ENCODE data around the gene GNLY. TPM values are rescaled to one million over a fixed set of nuclear protein-coding genes. Genes with fewer than 3 reads are reported as not detected.
"Not testable (repeated sequence)": the region's sequence is repeated elsewhere in the genome, so short reads cannot be mapped to it uniquely, and the experiment has no call there.

GNLY gene
- total RNA-seq, 1 experiment from 2014 or later = not detected

GRCh38 chr2:85668009-85668856 lies 25.9 kb upstream of the GNLY start, which contains the start of gene SFTPB:
Gene SFTPB, minus strand, starts transcription at chr2:85668199. Its CDS starts 16 bp downstream, at chr2:85668183.
- Histone ChIP-seq H3K27ac (ENCODE audit: low read length) (no peak within 1 kb of the TSS), H3F3A (ENCODE audit: low read length, unreplicated experiment) (no peaks in the 10 kb centered on the region), H2AFZ (ENCODE audit: low read length) (no peak within 1 kb of the TSS), H3K9me2 (replicated peaks; ENCODE audit: low read length) (no peaks in the 10 kb centered on the region), H3K9ac (ENCODE audit: low read length) (no peak within 1 kb of the TSS), H3K4me3 (ENCODE audit: low read length) (no peak within 1 kb of the TSS), H3K79me2 (ENCODE audit: low read length) (no peaks in the 10 kb centered on the region), H3K36me3 (ENCODE audit: low read depth, low read length) (no peaks in the 10 kb centered on the region), H3K4me2 (ENCODE audit: low read length) (no peak within 1 kb of the TSS), H3K4me1 (ENCODE audit: insufficient read depth, low read length) (no peaks in the 10 kb centered on the region), H3K9me3 (ENCODE audit: low read length) (no peaks in the 10 kb centered on the region), H3K27me3 (ENCODE audit: low read length) (no peaks in the 10 kb centered on the region), H4K20me1 (ENCODE audit: low read length) (no peaks in the 10 kb centered on the region)
- ATAC-seq (no peak), DNase-seq (no peak)
- POLR2A ChIA-PET (ENCODE audit: unreplicated experiment) = no interaction called here
- intact Hi-C loops (cut with micrococcal nuclease) = no loop called here
- BruUV-seq (replicated peaks) = no TSS peak
- CTCF ChIA-PET = no interaction called here
- TF ChIP-seq EZH2phosphoT487 (IDR thresholded peaks at IDR 0.05; ENCODE audit: borderline replicate concordance, low read length) = no peak
- no peak for TF ChIP-seq EZH2 (IDR thresholded peaks at IDR 0.05; ENCODE audit: low read length, unreplicated experiment)
- TF ChIP-seq CTCF (conservative IDR thresholded peaks at IDR 0.05; ENCODE audit: low read depth, low read length) = no peak

GRCh38 chr2:85668857-85669142 lies 25.4 kb upstream of the GNLY start:
- no peaks in the 10 kb centered on the region for H3K36me3 ChIP-seq (ENCODE audit: low read depth, low read length)
- no peaks in the 10 kb centered on the region for H3K79me2 ChIP-seq (ENCODE audit: low read length)
- ATAC-seq (no peak), DNase-seq (no peak)
- no peaks in the 10 kb centered on the region for H4K20me1 ChIP-seq (ENCODE audit: low read length)
- no peaks in the 10 kb centered on the region for H3F3A ChIP-seq (ENCODE audit: low read length, unreplicated experiment)
- BruUV-seq (replicated peaks) = no TSS peak
- no peaks in the 10 kb centered on the region for H3K27me3 ChIP-seq (ENCODE audit: low read length)
- H3K4me2 ChIP-seq (ENCODE audit: low read length) = no peak overlapping the region
- no peak overlapping the region for H3K4me3 ChIP-seq (ENCODE audit: low read length)
- intact Hi-C loops (cut with micrococcal nuclease) = no loop called here
- no peaks in the 10 kb centered on the region for H3K9me3 ChIP-seq (ENCODE audit: low read length)
- H3K4me1 ChIP-seq (ENCODE audit: insufficient read depth, low read length) = no peaks in the 10 kb centered on the region
- H3K27ac ChIP-seq (ENCODE audit: low read length) = no peak overlapping the region
- H3K9me2 ChIP-seq (replicated peaks; ENCODE audit: low read length) = no peaks in the 10 kb centered on the region
- H2AFZ ChIP-seq (ENCODE audit: low read length) = no peak overlapping the region
- no peak overlapping the region for H3K9ac ChIP-seq (ENCODE audit: low read length)
- no peak for TF ChIP-seq CTCF (conservative IDR thresholded peaks at IDR 0.05; ENCODE audit: low read depth, low read length)
- TF ChIP-seq EZH2phosphoT487 (IDR thresholded peaks at IDR 0.05; ENCODE audit: borderline replicate concordance, low read length) = no peak
- no peak for TF ChIP-seq EZH2 (IDR thresholded peaks at IDR 0.05; ENCODE audit: low read length, unreplicated experiment)
- CTCF ChIA-PET = no interaction called here
- POLR2A ChIA-PET (ENCODE audit: unreplicated experiment) = no interaction called here

GRCh38 chr2:85669549-85669948 lies 24.6 kb upstream of the GNLY start:
- H3K27ac ChIP-seq (ENCODE audit: low read length) = no peak overlapping the region
- BruUV-seq (replicated peaks) = no TSS peak
- no peaks in the 10 kb centered on the region for H4K20me1 ChIP-seq (ENCODE audit: low read length)
- intact Hi-C loops (cut with micrococcal nuclease) = no loop called here
- no peak overlapping the region for H2AFZ ChIP-seq (ENCODE audit: low read length)
- H3K4me1 ChIP-seq (ENCODE audit: insufficient read depth, low read length) = no peaks in the 10 kb centered on the region
- CTCF ChIA-PET = no interaction called here
- H3K9ac ChIP-seq (ENCODE audit: low read length) = no peak overlapping the region
- POLR2A ChIA-PET (ENCODE audit: unreplicated experiment) = interaction anchor here (0.6 kb wide), 1 partner anchor 85 kb away, joined by 3 read pairs; no protein-coding TSS in a partner anchor
- DNase-seq = no peak
- H3K9me3 ChIP-seq (ENCODE audit: low read length) = no peaks in the 10 kb centered on the region
- H3K27me3 ChIP-seq (ENCODE audit: low read length) = no peaks in the 10 kb centered on the region
- no peak overlapping the region for H3K4me3 ChIP-seq (ENCODE audit: low read length)
- no peak for ATAC-seq
- no peaks in the 10 kb centered on the region for H3K36me3 ChIP-seq (ENCODE audit: low read depth, low read length)
- no peaks in the 10 kb centered on the region for H3K79me2 ChIP-seq (ENCODE audit: low read length)
- H3F3A ChIP-seq (ENCODE audit: low read length, unreplicated experiment) = no peaks in the 10 kb centered on the region
- no peaks in the 10 kb centered on the region for H3K9me2 ChIP-seq (replicated peaks; ENCODE audit: low read length)
- H3K4me2 ChIP-seq (ENCODE audit: low read length) = no peak overlapping the region
- TF ChIP-seq EZH2 (IDR thresholded peaks at IDR 0.05; ENCODE audit: low read length, unreplicated experiment) = no peak

- H3K9me3 ChIP-seq (ENCODE audit: low read length); H3K36me3 ChIP-seq (ENCODE audit: low read depth, low read length); H3F3A ChIP-seq (ENCODE audit: low read length, unreplicated experiment); H2AFZ ChIP-seq (ENCODE audit: low read length); H3K79me2 ChIP-seq (ENCODE audit: low read length); H3K9ac ChIP-seq (ENCODE audit: low read length); H3K27me3 ChIP-seq (ENCODE audit: low read length); H3K4me1 ChIP-seq (ENCODE audit: insufficient read depth, low read length); ATAC-seq; POLR2A ChIA-PET (ENCODE audit: unreplicated experiment); H3K9me2 ChIP-seq (replicated peaks; ENCODE audit: low read length); H3K4me3 ChIP-seq (ENCODE audit: low read length); H3K4me2 ChIP-seq (ENCODE audit: low read length); H3K27ac ChIP-seq (ENCODE audit: low read length); BruUV-seq (replicated peaks); DNase-seq; H4K20me1 ChIP-seq (ENCODE audit: low read length); intact Hi-C loops (cut with micrococcal nuclease); CTCF ChIA-PET: not testable (repeated sequence)
Observed at GRCh38 chr2:85670416-85670815, 23.7 kb upstream of the GNLY start.

All from PC-3 (cell line).